A549 (cell line): ENCODE measurements around the gene ADGRF4. TPM values are rescaled to one million over a fixed set of nuclear protein-coding genes. Genes with fewer than 3 reads are reported as not detected.

Experiments
- ATAC-seq, 2 experiments: fragments of 200-7000 bp in 1 of 2; fragments of >200 bp in 1 of 2; cut with Nextera tagmentation in 1 of 2; cut with Tn5 transposase in 1 of 2; 3 replicates each; pipeline versions ENCODE4 v1.8.0 to v1.9.1; 2018 to 2020; ENCODE audit warnings: mild to moderate bottlenecking in 1 of 2, moderate library complexity in 1 of 2
- CTCF ChIA-PET: fragments of 300-600 bp; sonication (Branson Sonifier 250); formaldehyde crosslinking; extraction: SDS; loops from one replicate; lab custom pipeline; 2021; ENCODE audit warnings: antibody characterized with exemption, inconsistent platforms; lab: Yijun Ruan, JAX
- POLR2A ChIA-PET: fragments of 350-600 bp; formaldehyde crosslinking; extraction: SDS; loops from one replicate; lab custom pipeline; 2021; ENCODE audit warnings: antibody characterized with exemption, inconsistent platforms; lab: Yijun Ruan, JAX
- DNase-seq, 2 experiments: peaks; one replicate each; pipeline versions ENCODE4 v3.0.0 to v3.0.0-alpha.2; 2011 to 2016; ENCODE audit warnings: low read depth in 1 of 2, low spot score in 1 of 2
- FAIRE-seq: peaks from 2 replicates; lab custom pipeline; 2011; peaks lifted over from hg19 to GRCh38; lab: Jason Lieb, UNC
- H3K27ac ChIP-seq, 2 experiments: fragments of >200 bp; sonication (Bioruptor Twin); formaldehyde crosslinking; 3 replicates each; pipeline ENCODE4 v1.5.1; 2016 to 2017
- H3K4me1 ChIP-seq: fragments of >200 bp; sonication (Bioruptor Twin); formaldehyde crosslinking; 3 replicates; pipeline ENCODE4 v1.6.1; 2016
- H3K4me2 ChIP-seq: fragments of >200 bp; sonication (Bioruptor Twin); formaldehyde crosslinking; 3 replicates; pipeline ENCODE4 v1.6.1; 2016
- H3K4me3 ChIP-seq: fragments of >200 bp; sonication (Bioruptor Twin); formaldehyde crosslinking; 3 replicates; pipeline ENCODE4 v1.5.1; 2016
- H3K9me3 ChIP-seq: fragments of >200 bp; sonication (Bioruptor Twin); formaldehyde crosslinking; 3 replicates; pipeline ENCODE4 v1.6.1; 2016
- BHLHE40 ChIP-seq: IDR thresholded peaks from 2 replicates; pipeline ENCODE4 v1.6.1; 2012; ENCODE audit warnings: low read depth, low read length, inconsistent platforms
- CBX2 ChIP-seq: fragments of 200-600 bp; sonication (generic); IDR thresholded peaks from 2 replicates; pipeline ENCODE4 v1.6.1; 2016; ENCODE audit warnings: low read depth, mild to moderate bottlenecking, borderline replicate concordance
- CHD2 ChIP-seq: fragments of 150-350 bp; IDR thresholded peaks from 2 replicates; pipeline ENCODE4 v1.6.1; 2014; ENCODE audit warnings: low read length; ENCODE audit not compliant: partially characterized antibody
- CHD4 ChIP-seq: fragments of 200-600 bp; sonication (generic); IDR thresholded peaks from 2 replicates; pipeline ENCODE4 v1.6.1; 2016; ENCODE audit warnings: antibody characterized with exemption, mild to moderate bottlenecking, borderline replicate concordance
- CTCF ChIP-seq: fragments of >200 bp; sonication (Bioruptor Twin); formaldehyde crosslinking; IDR thresholded peaks from 3 replicates; pipeline ENCODE4 v1.5.1; 2016
- EHF ChIP-seq: fragments of 250-450 bp; sonication (Bioruptor Pico); IDR thresholded peaks from 2 replicates; pipeline ENCODE4 v1.5.0; 2020; ENCODE audit warnings: mild to moderate bottlenecking
- EHMT2 ChIP-seq: fragments of 200-600 bp; sonication (generic); IDR thresholded peaks from 2 replicates; pipeline ENCODE4 v1.6.1; 2016; ENCODE audit warnings: antibody characterized with exemption, low read depth, mild to moderate bottlenecking, moderate library complexity
- FOSB ChIP-seq: fragments of 250-450 bp; sonication (Bioruptor Pico); IDR thresholded peaks from 2 replicates; pipeline ENCODE4 v1.5.0; 2020; ENCODE audit warnings: mild to moderate bottlenecking, moderate library complexity
- FOXS1 ChIP-seq: fragments of 250-450 bp; sonication (Bioruptor Pico); IDR thresholded peaks from 2 replicates; pipeline ENCODE4 v1.5.0; 2020; ENCODE audit warnings: mild to moderate bottlenecking, moderate library complexity
- HDAC2 ChIP-seq: fragments of 200-600 bp; sonication (generic); IDR thresholded peaks from 2 replicates; pipeline ENCODE4 v1.6.1; 2016
- HEYL ChIP-seq: fragments of 250-450 bp; sonication (Bioruptor Pico); IDR thresholded peaks from 2 replicates; pipeline ENCODE4 v1.8.0; 2021; ENCODE audit warnings: mild to moderate bottlenecking, moderate library complexity
- HMGXB4 ChIP-seq: fragments of 250-450 bp; sonication (Bioruptor Pico); IDR thresholded peaks from 2 replicates; pipeline ENCODE4 v1.5.0; 2021; ENCODE audit warnings: mild to moderate bottlenecking, moderate library complexity, borderline replicate concordance
- HOXB5 ChIP-seq: fragments of 250-450 bp; sonication (Bioruptor Pico); IDR thresholded peaks from 2 replicates; pipeline ENCODE4 v1.5.0; 2020; ENCODE audit warnings: mild to moderate bottlenecking, moderate library complexity
- JUN ChIP-seq, 2 experiments: fragments of >200 bp; sonication (Bioruptor Twin); formaldehyde crosslinking; IDR thresholded peaks; 2 replicates in 1 of 2; 3 replicates in 1 of 2; pipeline ENCODE4 v1.6.1; 2016 to 2017
- JUNB ChIP-seq: fragments of >200 bp; sonication (Bioruptor Twin); formaldehyde crosslinking; IDR thresholded peaks from 2 replicates; pipeline ENCODE4 v1.6.1; 2016
- KDM1A ChIP-seq: fragments of 200-600 bp; sonication (generic); IDR thresholded peaks from 2 replicates; pipeline ENCODE4 v1.6.1; 2016; ENCODE audit warnings: low read depth, mild to moderate bottlenecking
- KDM5A ChIP-seq: fragments of 200-600 bp; sonication (generic); IDR thresholded peaks from 2 replicates; pipeline ENCODE4 v1.6.1; 2016; ENCODE audit warnings: antibody characterized with exemption, mild to moderate bottlenecking
- MAFK ChIP-seq: fragments of 450-650 bp; IDR thresholded peaks from 2 replicates; pipeline ENCODE4 v1.6.1; 2014; ENCODE audit not compliant: partially characterized antibody
- MAX ChIP-seq: IDR thresholded peaks from 2 replicates; pipeline ENCODE4 v1.6.1; 2012
- NFE2L2 ChIP-seq: fragments of 150-350 bp; conservative IDR thresholded peaks from 2 replicates; pipeline ENCODE4 v1.6.1; 2014; ENCODE audit warnings: low read length
- NPAS2 ChIP-seq: fragments of 250-450 bp; sonication (Bioruptor Pico); IDR thresholded peaks from 2 replicates; pipeline ENCODE4 v1.8.0; 2022; ENCODE audit warnings: mild to moderate bottlenecking, moderate library complexity, borderline replicate concordance
- POLR2A ChIP-seq: IDR thresholded peaks from 2 replicates; pipeline ENCODE4 v1.6.1; 2012; ENCODE audit warnings: mild to moderate bottlenecking, low read length
- RAD21 ChIP-seq, 2 experiments: fragments of >200 bp in 1 of 2; sonication (Bioruptor Twin) in 1 of 2; formaldehyde crosslinking in 1 of 2; IDR thresholded peaks in 1 of 2; conservative IDR thresholded peaks in 1 of 2; 2 replicates in 1 of 2; 3 replicates in 1 of 2; pipeline ENCODE4 v1.6.1; 2012 to 2018; ENCODE audit warnings: inconsistent platforms in 1 of 2
- RARB ChIP-seq: fragments of 250-450 bp; sonication (Bioruptor Pico); IDR thresholded peaks from 2 replicates; pipeline ENCODE4 v1.8.0; 2021; ENCODE audit warnings: mild to moderate bottlenecking, moderate library complexity
- RCOR1 ChIP-seq: fragments of 150-350 bp; IDR thresholded peaks from 2 replicates; pipeline ENCODE4 v1.6.1; 2014; ENCODE audit warnings: antibody characterized with exemption, low read length, low read depth
- RFX5 ChIP-seq: fragments of 450-650 bp; IDR thresholded peaks from 2 replicates; pipeline ENCODE4 v1.7.1; 2014; ENCODE audit warnings: antibody characterized with exemption, mild to moderate bottlenecking, moderate library complexity
- RNF2 ChIP-seq: fragments of 200-600 bp; sonication (generic); IDR thresholded peaks from 2 replicates; pipeline ENCODE4 v1.6.1; 2016; ENCODE audit warnings: low read depth, mild to moderate bottlenecking, antibody characterized with exemption, moderate library complexity, borderline replicate concordance
- TFCP2L1 ChIP-seq: fragments of 250-450 bp; sonication (Bioruptor Pico); IDR thresholded peaks from 2 replicates; pipeline ENCODE4 v1.5.0; 2021; ENCODE audit warnings: mild to moderate bottlenecking
- ZFP36 ChIP-seq: fragments of 450-650 bp; IDR thresholded peaks from 2 replicates; pipeline ENCODE4 v1.6.1; 2014; ENCODE audit warnings: borderline replicate concordance; ENCODE audit not compliant: partially characterized antibody
- ZNF302 ChIP-seq: fragments of 250-450 bp; sonication (Bioruptor Pico); IDR thresholded peaks from 2 replicates; pipeline ENCODE4 v1.9.0; 2021; ENCODE audit warnings: inconsistent platforms, mild to moderate bottlenecking, moderate library complexity
- ZSCAN20 ChIP-seq: fragments of 250-450 bp; sonication (Bioruptor Pico); IDR thresholded peaks from 2 replicates; pipeline ENCODE4 v1.8.0; 2022; ENCODE audit warnings: mild to moderate bottlenecking, moderate library complexity
- WGBS: methylation state at CpG from one replicate; pipeline ENCODE4 v1.1.6; 2017; ENCODE audit errors: missing lambda C conversion rate; 5-methylcytosine and 5-hydroxymethylcytosine counted together
- polyA plus RNA-seq, 4 experiments: library from polyadenylated mRNA; depleted of rRNA in 3 of 4; stranded (reverse); fragments of >200 nt; fragmentation: RNase III in 1 of 4; extraction: RNeasy Plus Mini Kit Qiagen cat#74134 plus additional on column Dnase treatment in 1 of 4; gene quantifications; 2 replicates in 3 of 4; 3 replicates in 1 of 4; pipeline ENCODE4 v1.2.3, GENCODE V29; 2011 to 2017
- TF ChIP-seq, protein P1 (sequence below): fragments of >200 bp; sonication (Bioruptor Twin); formaldehyde crosslinking; IDR thresholded peaks from 2 replicates; pipeline ENCODE4 v1.6.1; 2016
- TF ChIP-seq, protein P2 (sequence below): fragments of 250-450 bp; sonication (Bioruptor Pico); IDR thresholded peaks from 2 replicates; pipeline ENCODE4 v1.5.0; 2020; ENCODE audit warnings: low read depth, mild to moderate bottlenecking, moderate library complexity

The ADGRF4 gene
- polyA plus RNA-seq, 2 of the 4 experiments (the other 2 are of a cell fraction) = 5.8 to 9.2 TPM

DNA sequence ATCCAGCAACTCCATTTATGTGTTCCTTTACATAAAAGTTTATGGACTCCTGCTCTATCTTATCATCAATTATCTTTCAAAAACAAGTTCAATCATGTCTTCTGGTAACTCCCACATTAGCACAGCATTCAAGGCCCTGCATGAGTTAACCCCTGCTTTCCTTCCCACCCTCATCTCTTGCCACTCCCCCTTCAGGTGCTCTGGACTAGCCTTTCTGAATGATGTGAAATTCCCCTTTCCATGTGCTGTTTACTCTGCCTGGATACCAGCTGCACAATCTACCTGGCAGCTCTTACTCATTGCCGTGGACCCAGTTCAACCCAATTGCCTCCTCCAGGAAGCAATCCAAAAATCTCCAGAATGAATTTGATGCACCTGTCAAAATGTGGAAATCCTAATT is 11.9 kb downstream of the ADGRF4 start:
- H3K4me3 ChIP-seq = no peak overlapping the region
- ATAC-seq (no peak), FAIRE-seq (no peak), DNase-seq (no peak)
- WGBS = 100% methylated on average over 1 of the region's 1 CpG
- CTCF ChIA-PET = no interaction called here
- H3K9me3 ChIP-seq = no peaks in the 10 kb centered on the region
- no peak for TF ChIP-seq KDM5A
- TF ChIP-seq CHD2 = no peak
- TF ChIP-seq, protein P1, sequence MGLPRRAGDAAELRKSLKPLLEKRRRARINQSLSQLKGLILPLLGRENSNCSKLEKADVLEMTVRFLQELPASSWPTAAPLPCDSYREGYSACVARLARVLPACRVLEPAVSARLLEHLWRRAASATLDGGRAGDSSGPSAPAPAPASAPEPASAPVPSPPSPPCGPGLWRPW = no peak
- TF ChIP-seq RARB (CRISPR knock-in tag) = no peak
- H3K27ac ChIP-seq = no peak overlapping the region
- H3K4me2 ChIP-seq = no peak overlapping the region
- POLR2A ChIA-PET = no interaction called here
- H3K4me1 ChIP-seq = no peaks in the 10 kb centered on the region

DNA sequence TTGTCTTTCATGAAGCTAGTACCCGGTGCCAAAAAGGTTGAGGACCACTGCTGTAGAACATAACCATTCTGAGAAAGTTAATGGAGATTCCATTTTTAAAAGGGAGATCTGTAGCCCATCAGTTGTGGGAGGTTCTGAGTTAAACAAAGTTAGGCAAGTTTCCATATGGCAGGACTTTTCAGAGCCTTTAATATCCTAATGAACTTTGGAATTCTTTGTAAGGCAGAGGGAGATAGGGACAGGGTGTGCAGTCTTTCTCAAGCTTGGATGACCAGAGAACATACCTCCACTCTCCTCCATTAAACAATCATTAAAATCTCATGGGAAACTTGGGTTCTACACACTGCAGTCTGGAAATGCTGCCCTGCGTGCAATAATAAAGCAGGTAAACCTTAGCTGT is 14.8 kb downstream of the ADGRF4 start:
- TF ChIP-seq NPAS2 (CRISPR knock-in tag) = no peak
- no peak for TF ChIP-seq EHMT2
- no peak for TF ChIP-seq RNF2
- no peak for TF ChIP-seq KDM5A
- TF ChIP-seq KDM1A = no peak
- TF ChIP-seq CHD4 = no peak
- no peak for TF ChIP-seq MAX
- TF ChIP-seq POLR2A = no peak
- TF ChIP-seq RARB (CRISPR knock-in tag) = no peak
- no peak for TF ChIP-seq HOXB5
- no peak for TF ChIP-seq RCOR1
- TF ChIP-seq CBX2 = no peak
- no peak for TF ChIP-seq ZNF302
- no peak for TF ChIP-seq RAD21 (conservative IDR thresholded peaks at IDR 0.05 in 1 of 2, IDR thresholded peaks at IDR 0.05 in 1 of 2)
- TF ChIP-seq BHLHE40 = no peak
- TF ChIP-seq ZSCAN20 (CRISPR knock-in tag) = no peak
- TF ChIP-seq MAFK = no peak
- TF ChIP-seq FOXS1 (CRISPR knock-in tag) = no peak
- FAIRE-seq = no peak
- WGBS = 64% methylated on average over 2 of the region's 2 CpGs
- no peaks in the 10 kb centered on the region for H3K9me3 ChIP-seq
- no peak overlapping the region for H3K4me3 ChIP-seq
- ChIA-PET POLR2A (interaction anchor here (0.7 kb wide), 1 partner anchor 50 kb away, joined by 3 read pairs; no protein-coding TSS in a partner anchor), CTCF (interaction anchor here (0.9 to 1.6 kb wide), 3 partner anchors 21 to 82 kb away, joined by 3 to 5 read pairs (median 3); no protein-coding TSS in a partner anchor)
- DNase-seq = no peak
- no peak overlapping the region for H3K27ac ChIP-seq
- no peak overlapping the region for H3K4me2 ChIP-seq
- no peak for ATAC-seq
- H3K4me1 ChIP-seq = no peaks in the 10 kb centered on the region

GRCh38 chr6:47714802-47715201 is 16.4 kb downstream of the ADGRF4 start:
- no peaks in the 10 kb centered on the region for H3K9me3 ChIP-seq
- ChIA-PET CTCF (interaction anchor here (1.3 kb wide), 1 partner anchor 24 kb away, joined by 3 read pairs; no protein-coding TSS in a partner anchor), POLR2A (no interaction called here)
- TF ChIP-seq JUN (IDR thresholded peaks at IDR 0.05) (no peak), HMGXB4 (CRISPR knock-in tag) (no peak), FOSB (no peak), CTCF (no peak), NFE2L2 (no peak), RAD21 (conservative IDR thresholded peaks at IDR 0.05 in 1 of 2, IDR thresholded peaks at IDR 0.05 in 1 of 2) (no peak), RFX5 (no peak), NPAS2 (CRISPR knock-in tag) (no peak), HDAC2 (no peak), EHF (no peak), RARB (CRISPR knock-in tag) (no peak), TFCP2L1 (CRISPR knock-in tag) (no peak), JUNB (no peak), ZFP36 (no peak), HEYL (CRISPR knock-in tag) (no peak), BHLHE40 (no peak)
- TF ChIP-seq, protein P2, sequence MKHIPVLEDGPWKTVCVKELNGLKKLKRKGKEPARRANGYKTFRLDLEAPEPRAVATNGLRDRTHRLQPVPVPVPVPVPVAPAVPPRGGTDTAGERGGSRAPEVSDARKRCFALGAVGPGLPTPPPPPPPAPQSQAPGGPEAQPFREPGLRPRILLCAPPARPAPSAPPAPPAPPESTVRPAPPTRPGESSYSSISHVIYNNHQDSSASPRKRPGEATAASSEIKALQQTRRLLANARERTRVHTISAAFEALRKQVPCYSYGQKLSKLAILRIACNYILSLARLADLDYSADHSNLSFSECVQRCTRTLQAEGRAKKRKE (CRISPR knock-in tag) = no peak
- H3K4me3 ChIP-seq = no peak overlapping the region
- ATAC-seq (no peak), FAIRE-seq (no peak), DNase-seq (no peak)
- H3K27ac ChIP-seq = no peak overlapping the region
- no peaks in the 10 kb centered on the region for H3K4me1 ChIP-seq
- H3K4me2 ChIP-seq = no peak overlapping the region
- 84% methylated on average over 4 of the region's 4 CpGs for WGBS
